ENCODE measurements around the gene S100A2. TPM values are rescaled to one million over a fixed set of nuclear protein-coding genes. Genes with fewer than 3 reads are reported as not detected.

Gene S100A2
- total RNA-seq, 6 experiments from 2014 or later = 7.4 to 12.5 (median 10.4) TPM

DNA sequence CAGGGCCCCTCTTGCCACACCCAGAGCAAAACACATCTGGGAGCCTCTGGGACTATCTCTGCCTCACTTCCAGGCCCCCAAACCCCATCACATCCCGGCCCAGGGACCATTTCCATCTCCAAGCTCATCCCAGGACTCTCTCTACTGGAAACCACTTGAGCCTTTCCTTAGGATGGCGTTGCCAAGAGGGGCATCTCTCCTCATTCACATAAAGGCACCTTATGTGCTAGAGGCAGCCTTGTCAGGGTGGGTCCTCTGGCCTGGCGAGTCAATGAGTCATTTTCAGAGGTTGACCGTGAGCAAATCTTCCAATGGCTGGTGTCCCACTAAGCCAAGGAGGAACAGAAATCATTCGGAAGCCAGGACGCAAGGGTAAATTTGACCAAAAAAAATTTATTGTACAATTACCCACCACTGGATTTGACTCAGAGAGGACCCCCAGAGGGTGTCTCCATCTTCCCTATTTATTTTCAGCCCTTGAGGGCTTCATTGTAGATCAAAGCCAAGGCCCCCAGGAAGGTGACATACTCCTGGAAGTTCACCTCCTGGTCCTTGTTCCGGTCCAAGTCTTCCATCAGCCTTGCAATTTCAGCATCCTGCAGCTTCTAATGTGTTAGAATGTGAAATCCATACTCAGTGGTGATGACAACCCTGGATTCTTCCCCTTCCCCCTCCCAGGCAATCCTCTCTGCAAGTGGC is 31.3 kb downstream of the S100A2 start:
- Mint-ChIP-seq H3K27me3 (ENCODE audit: insufficient read depth) (peaks cover 14% of the 10 kb centered on the region), H3K9me3 (no peaks in the 10 kb centered on the region), H3K27ac (peak overlapping the region; percentile 97), H3K4me3 (peak overlapping the region; percentile 97), H3K4me1 (ENCODE audit: low read depth) (peaks cover 73% of the 10 kb centered on the region), H3K36me3 (ENCODE audit: low read depth) (peaks cover 19% of the 10 kb centered on the region)
- TF ChIP-seq, protein P1, sequence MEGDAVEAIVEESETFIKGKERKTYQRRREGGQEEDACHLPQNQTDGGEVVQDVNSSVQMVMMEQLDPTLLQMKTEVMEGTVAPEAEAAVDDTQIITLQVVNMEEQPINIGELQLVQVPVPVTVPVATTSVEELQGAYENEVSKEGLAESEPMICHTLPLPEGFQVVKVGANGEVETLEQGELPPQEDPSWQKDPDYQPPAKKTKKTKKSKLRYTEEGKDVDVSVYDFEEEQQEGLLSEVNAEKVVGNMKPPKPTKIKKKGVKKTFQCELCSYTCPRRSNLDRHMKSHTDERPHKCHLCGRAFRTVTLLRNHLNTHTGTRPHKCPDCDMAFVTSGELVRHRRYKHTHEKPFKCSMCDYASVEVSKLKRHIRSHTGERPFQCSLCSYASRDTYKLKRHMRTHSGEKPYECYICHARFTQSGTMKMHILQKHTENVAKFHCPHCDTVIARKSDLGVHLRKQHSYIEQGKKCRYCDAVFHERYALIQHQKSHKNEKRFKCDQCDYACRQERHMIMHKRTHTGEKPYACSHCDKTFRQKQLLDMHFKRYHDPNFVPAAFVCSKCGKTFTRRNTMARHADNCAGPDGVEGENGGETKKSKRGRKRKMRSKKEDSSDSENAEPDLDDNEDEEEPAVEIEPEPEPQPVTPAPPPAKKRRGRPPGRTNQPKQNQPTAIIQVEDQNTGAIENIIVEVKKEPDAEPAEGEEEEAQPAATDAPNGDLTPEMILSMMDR (IDR thresholded peaks at IDR 0.05) = no peak
- peak; percentile 57 for DNase-seq

DNA sequence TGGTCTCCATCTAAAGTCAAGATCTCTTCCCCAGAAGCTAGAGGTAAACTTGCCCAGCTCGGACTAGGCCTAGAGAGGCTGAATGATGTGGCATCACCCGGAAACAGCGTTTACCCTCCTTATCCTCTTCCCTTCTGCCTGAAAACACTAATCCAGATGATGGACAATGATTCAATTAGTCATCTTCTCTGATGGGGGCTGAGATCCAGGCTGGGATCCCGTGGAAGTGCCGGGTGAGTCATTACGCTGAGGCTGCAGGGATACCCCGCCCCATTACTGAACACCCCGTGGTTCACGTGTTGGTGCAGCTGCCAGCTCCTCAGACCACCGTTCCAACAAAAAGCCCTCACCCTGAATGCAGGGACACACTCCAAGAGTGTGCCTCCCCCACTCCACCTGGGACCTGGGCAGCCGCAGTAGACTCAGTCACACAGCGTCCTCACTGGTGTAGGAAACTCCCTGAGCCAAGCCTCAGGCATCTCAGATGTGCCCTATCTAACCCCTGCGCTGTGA is 31.9 kb downstream of the S100A2 start:
- DNase-seq = peak; percentile 92
- Mint-ChIP-seq H3K27me3 (ENCODE audit: insufficient read depth) (peaks cover 14% of the 10 kb centered on the region), H3K27ac (peak overlapping the region; percentile 97), H3K4me3 (peak overlapping the region; percentile 97), H3K9me3 (no peaks in the 10 kb centered on the region), H3K4me1 (ENCODE audit: low read depth) (peaks cover 68% of the 10 kb centered on the region), H3K36me3 (ENCODE audit: low read depth) (peaks cover 19% of the 10 kb centered on the region)
- TF ChIP-seq, protein P1 (IDR thresholded peaks at IDR 0.05) = no peak

DNA sequence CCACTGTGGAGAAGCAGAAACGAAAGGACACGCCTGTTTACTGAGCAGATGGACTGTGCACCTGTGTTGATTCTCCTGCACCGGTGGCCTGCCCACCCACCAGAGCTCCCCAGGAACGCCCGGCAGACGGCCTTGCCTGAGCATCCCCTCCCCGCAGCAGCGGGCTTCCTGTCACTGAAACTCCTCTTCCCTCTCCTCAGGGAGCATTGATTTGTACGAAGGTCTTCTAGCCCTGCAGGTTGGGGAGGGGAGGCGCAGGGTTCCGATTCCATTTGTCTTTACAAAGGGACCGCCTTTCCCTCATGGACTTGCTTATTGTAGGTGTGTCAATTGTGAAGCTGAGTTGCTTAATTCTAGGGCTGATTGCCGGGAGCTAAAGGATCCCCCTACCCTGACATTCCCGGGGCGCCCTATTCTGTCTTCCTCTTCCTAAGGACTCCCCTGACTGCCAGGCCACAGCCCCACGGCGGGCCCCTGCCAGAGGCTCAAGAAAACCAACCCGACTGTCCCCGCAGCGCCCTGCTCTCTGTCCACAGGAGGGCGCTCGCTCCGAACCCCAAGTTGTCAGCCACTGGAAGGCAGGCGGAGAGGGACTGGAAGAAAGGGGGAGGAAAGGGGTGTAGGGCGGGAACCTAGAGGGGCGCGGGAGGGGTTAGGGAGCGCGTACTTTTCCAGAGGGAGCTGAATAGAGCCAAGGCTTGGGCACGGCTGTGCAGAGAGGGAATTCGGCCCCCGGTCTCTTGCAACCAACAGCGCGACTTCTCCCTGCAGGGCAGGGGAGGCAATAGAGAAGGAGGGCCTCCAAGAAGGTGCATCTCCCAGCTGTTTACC is 32.7 kb downstream of the S100A2 start:
- TF ChIP-seq, protein P1 (IDR thresholded peaks at IDR 0.05) = peak; percentile 95
- peak; percentile 85 for DNase-seq
- peaks cover 19% of the 10 kb centered on the region for H3K36me3 Mint-ChIP-seq (ENCODE audit: low read depth)
- peak overlapping the region; percentile 97 for H3K27ac Mint-ChIP-seq
- H3K4me3 Mint-ChIP-seq = peak overlapping the region; percentile 97
- H3K27me3 Mint-ChIP-seq (ENCODE audit: insufficient read depth) = peaks cover 14% of the 10 kb centered on the region
- H3K4me1 Mint-ChIP-seq (ENCODE audit: low read depth) = peaks cover 60% of the 10 kb centered on the region
- no peaks in the 10 kb centered on the region for H3K9me3 Mint-ChIP-seq

DNA sequence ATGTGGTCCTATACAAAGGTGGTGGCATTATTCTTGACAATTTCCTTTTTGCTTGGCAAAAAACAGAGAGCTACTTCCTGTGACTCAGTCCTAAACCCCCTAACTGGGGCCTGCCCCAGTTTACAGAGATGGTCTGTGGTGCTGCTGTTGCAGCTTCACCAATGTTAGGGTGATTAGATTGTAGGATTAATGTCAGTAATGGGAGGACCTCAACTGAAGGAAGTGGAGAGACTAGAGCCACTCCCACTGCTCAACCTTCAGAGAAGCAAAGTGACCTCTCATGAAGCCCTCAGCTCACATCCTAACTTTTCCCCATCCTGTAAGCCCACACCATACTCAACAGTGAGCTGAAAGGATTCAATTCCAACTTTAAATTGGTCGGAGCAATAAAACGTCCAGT is 33.5 kb downstream of the S100A2 start:
- Mint-ChIP-seq H3K4me3 (peak overlapping the region; percentile 97), H3K27ac (peak overlapping the region; percentile 97), H3K27me3 (ENCODE audit: insufficient read depth) (peaks cover 14% of the 10 kb centered on the region), H3K4me1 (ENCODE audit: low read depth) (peaks cover 61% of the 10 kb centered on the region), H3K9me3 (no peaks in the 10 kb centered on the region), H3K36me3 (ENCODE audit: low read depth) (peaks cover 19% of the 10 kb centered on the region)
- DNase-seq = no peak
- TF ChIP-seq, protein P1 (IDR thresholded peaks at IDR 0.05) = no peak

DNA sequence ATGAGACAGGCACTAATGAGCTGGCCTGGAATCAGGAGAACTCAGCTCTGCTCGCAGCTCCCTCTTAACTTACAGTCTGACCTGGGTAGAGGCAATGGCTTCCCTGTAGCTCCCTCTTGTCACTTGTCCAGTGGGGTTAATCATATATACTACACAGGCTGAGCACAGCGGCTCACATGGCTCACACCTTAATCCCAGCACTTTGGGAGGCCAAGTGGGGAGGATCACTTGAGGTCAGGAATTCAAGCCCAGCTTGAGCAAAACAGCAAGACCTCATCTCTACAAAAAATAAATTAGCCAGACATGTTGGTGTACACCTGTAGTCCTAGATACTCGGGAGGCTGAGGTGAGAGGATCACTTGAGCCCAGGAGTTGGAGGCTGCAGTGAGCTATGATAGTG is 34.0 kb downstream of the S100A2 start:
- H3K4me1 Mint-ChIP-seq (ENCODE audit: low read depth) = peaks cover 61% of the 10 kb centered on the region
- H3K36me3 Mint-ChIP-seq (ENCODE audit: low read depth) = peaks cover 19% of the 10 kb centered on the region
- TF ChIP-seq, protein P1 (IDR thresholded peaks at IDR 0.05) = no peak
- H3K9me3 Mint-ChIP-seq = no peaks in the 10 kb centered on the region
- H3K27me3 Mint-ChIP-seq (ENCODE audit: insufficient read depth) = peaks cover 14% of the 10 kb centered on the region
- H3K27ac Mint-ChIP-seq = peak overlapping the region; percentile 67
- no peak for DNase-seq
- H3K4me3 Mint-ChIP-seq = no peak overlapping the region

Data from HFFc6 (cell line).